SU-DHL-6 (cell line): ENCODE results near the gene ARHGAP29.

Experiments used
- CTCF ChIP-seq: fragments of 200-600 bp; sonication (generic); IDR thresholded peaks from one replicate; pipeline ENCODE4 v1.5.1; 2017; ENCODE audit warnings: antibody characterized with exemption, mild to moderate bottlenecking, low read length, moderate library complexity; ENCODE audit not compliant: insufficient read depth, poor library complexity, severe bottlenecking
- EZH2phosphoT487 ChIP-seq: fragments of 200-600 bp; sonication (generic), shearing (Covaris generic); conservative IDR thresholded peaks from 2 replicates; pipeline ENCODE4 v1.6.1; 2018; ENCODE audit warnings: mild to moderate bottlenecking, antibody characterized with exemption, low read length, moderate library complexity, mixed read lengths

GRCh38 chr1:94215955-94216354 lies 21.4 kb downstream of the ARHGAP29 start:
- TF ChIP-seq CTCF (no peak), EZH2phosphoT487 (no peak)
